Stomach (tissue), 9 donors: ENCODE data around the gene MAG. TPM values are rescaled to one million over a fixed set of nuclear protein-coding genes. Genes with fewer than 3 reads are reported as not detected.

Experiments
- DNase-seq, 2 donors: peaks; one replicate each; pipeline versions ENCODE4 v3.0.0 to v3.0.0-alpha.2; 2013 to 2019
- H3K27ac ChIP-seq, 5 donors: fragments of 200-600 bp in 4 of 5; sonication (generic) in 4 of 5; one replicate each; pipeline ENCODE4 v1.5.1; 2013 to 2019; ENCODE audit warnings: mild to moderate bottlenecking in 1 of 5, moderate library complexity in 1 of 5
- H3K27me3 ChIP-seq, 3 donors: fragments of 200-600 bp; sonication (generic); one replicate each; pipeline ENCODE4 v1.5.1; 2017 to 2019; ENCODE audit warnings: mixed run types in 1 of 3
- H3K36me3 ChIP-seq, 4 donors: fragments of 200-600 bp; sonication (generic); 1 replicate in 3 of 4; 2 replicates in 1 of 4; pipeline ENCODE4 v1.5.1; 2016 to 2019
- H3K4me1 ChIP-seq, 4 donors: fragments of 200-600 bp; sonication (generic); one replicate each; pipeline ENCODE4 v1.5.1; 2016 to 2019
- H3K4me3 ChIP-seq, 4 donors: fragments of 200-600 bp; sonication (generic) in 3 of 4; one replicate each; pipeline ENCODE4 v1.5.1; 2016 to 2019; ENCODE audit warnings: mild to moderate bottlenecking in 1 of 4
- H3K9me3 ChIP-seq, 4 donors: fragments of 200-600 bp; sonication (generic); one replicate each; pipeline ENCODE4 v1.5.1; 2016 to 2019
- EP300 ChIP-seq: sonication (generic); formaldehyde crosslinking; IDR thresholded peaks from one replicate; pipeline ENCODE4 v1.6.1; 2017; ENCODE audit warnings: antibody characterized with exemption
- POLR2A ChIP-seq, 4 donors: fragments of 450-650 bp; IDR thresholded peaks; one replicate each; pipeline ENCODE4 v1.6.1; 2016; ENCODE audit warnings: antibody characterized with exemption in 4 of 4, control low read depth in 2 of 4, mild to moderate bottlenecking in 1 of 4, moderate library complexity in 1 of 4
- POLR2AphosphoS5 ChIP-seq, 3 donors: sonication (generic); formaldehyde crosslinking; IDR thresholded peaks; one replicate each; pipeline ENCODE4 v1.6.1; 2016; ENCODE audit warnings: antibody characterized with exemption in 3 of 3
- whole genome bisulfite sequencing, 5 donors: extraction: QIAGEN DNeasy Blood & Tissue Kit in 3 of 5; methylation state at CpG; one replicate each; pipeline versions ENCODE4 v1.1.5 to v1.1.7; 2013 to 2018; 5-methylcytosine and 5-hydroxymethylcytosine counted together
- intact Hi-C: fragments of 100-400 bp; cut with DNase I; formaldehyde crosslinking; loops from one replicate; pipeline ENCODE4 v1.15.1; 2023; ENCODE audit warnings: low total_unique reads
- polyA plus RNA-seq, 3 donors: library from polyadenylated mRNA; stranded (reverse); fragments of 200-250 nt; gene quantifications; one replicate each; pipeline ENCODE4 v1.2.3, GENCODE V29; 2013
- total RNA-seq, 5 donors: library from RNA; depleted of rRNA; stranded (reverse); fragments of >200 nt; gene quantifications; one replicate each; pipeline versions ENCODE4 v1.1.0 to v1.2.3, GENCODE V29; 2014 to 2016
- TF ChIP-seq, protein P1 (sequence below), 7 experiments: fragments of 450-650 bp in 4 of 7; fragments of 200-600 bp in 3 of 7; sonication (generic) in 3 of 7; IDR thresholded peaks; one replicate each; pipeline ENCODE4 v1.5.1; 2016 to 2019; ENCODE audit warnings: antibody characterized with exemption in 7 of 7, control low read depth in 2 of 7, mild to moderate bottlenecking in 1 of 7
- donor health status: healthy with polysubstance abuse.
- donor health status: Bipolar disorder and iron deficiency.
- donor health status: healthy.

The MAG gene
- total and polyA plus RNA-seq, 8 donors, result 0.05 to 5.5 (median 0.73) TPM; not detected in 5

DNA sequence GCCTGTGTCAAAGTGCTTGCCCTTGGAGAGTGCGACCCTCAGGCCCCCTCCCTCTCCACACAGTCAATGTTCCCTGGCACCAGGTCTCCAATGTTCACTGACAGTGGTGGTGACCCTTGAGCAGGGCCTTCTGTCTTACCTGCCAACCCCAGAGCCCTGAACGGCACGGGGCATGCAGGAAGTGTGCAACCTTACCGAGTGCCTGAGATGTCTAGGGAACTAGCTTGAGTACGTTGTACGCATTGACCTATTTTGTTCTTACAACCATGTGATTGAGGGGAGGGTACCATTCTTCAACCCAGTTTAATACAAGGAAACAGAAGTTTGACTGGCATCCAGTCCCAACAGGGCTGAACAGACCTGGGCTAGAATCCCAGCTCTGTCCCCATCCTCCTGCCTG, 13.2 kb downstream of the MAG start:
- Histone ChIP-seq H3K27ac (no peak overlapping the region), H3K9me3 (no peaks in the 10 kb centered on the region), H3K36me3 (no peaks in the 10 kb centered on the region), H3K4me1 (no peaks in the 10 kb centered on the region), H3K27me3 (peaks cover 0 to 30% (median under 1%) of the 10 kb centered on the region in 3 donors), H3K4me3 (no peak overlapping the region)
- TF ChIP-seq POLR2AphosphoS5 (IDR thresholded peaks at IDR 0.05) (no peak), EP300 (no peak), POLR2A (IDR thresholded peaks at IDR 0.05) (no peak)
- TF ChIP-seq, protein P1, sequence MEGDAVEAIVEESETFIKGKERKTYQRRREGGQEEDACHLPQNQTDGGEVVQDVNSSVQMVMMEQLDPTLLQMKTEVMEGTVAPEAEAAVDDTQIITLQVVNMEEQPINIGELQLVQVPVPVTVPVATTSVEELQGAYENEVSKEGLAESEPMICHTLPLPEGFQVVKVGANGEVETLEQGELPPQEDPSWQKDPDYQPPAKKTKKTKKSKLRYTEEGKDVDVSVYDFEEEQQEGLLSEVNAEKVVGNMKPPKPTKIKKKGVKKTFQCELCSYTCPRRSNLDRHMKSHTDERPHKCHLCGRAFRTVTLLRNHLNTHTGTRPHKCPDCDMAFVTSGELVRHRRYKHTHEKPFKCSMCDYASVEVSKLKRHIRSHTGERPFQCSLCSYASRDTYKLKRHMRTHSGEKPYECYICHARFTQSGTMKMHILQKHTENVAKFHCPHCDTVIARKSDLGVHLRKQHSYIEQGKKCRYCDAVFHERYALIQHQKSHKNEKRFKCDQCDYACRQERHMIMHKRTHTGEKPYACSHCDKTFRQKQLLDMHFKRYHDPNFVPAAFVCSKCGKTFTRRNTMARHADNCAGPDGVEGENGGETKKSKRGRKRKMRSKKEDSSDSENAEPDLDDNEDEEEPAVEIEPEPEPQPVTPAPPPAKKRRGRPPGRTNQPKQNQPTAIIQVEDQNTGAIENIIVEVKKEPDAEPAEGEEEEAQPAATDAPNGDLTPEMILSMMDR (IDR thresholded peaks at IDR 0.05), result no peak
- 74 to 86% (median 84%) methylated on average over 5 to 6 of the region's 6 CpGs for WGBS, 5 donors
- no peak for DNase-seq
- intact Hi-C loops, result no loop called here

DNA sequence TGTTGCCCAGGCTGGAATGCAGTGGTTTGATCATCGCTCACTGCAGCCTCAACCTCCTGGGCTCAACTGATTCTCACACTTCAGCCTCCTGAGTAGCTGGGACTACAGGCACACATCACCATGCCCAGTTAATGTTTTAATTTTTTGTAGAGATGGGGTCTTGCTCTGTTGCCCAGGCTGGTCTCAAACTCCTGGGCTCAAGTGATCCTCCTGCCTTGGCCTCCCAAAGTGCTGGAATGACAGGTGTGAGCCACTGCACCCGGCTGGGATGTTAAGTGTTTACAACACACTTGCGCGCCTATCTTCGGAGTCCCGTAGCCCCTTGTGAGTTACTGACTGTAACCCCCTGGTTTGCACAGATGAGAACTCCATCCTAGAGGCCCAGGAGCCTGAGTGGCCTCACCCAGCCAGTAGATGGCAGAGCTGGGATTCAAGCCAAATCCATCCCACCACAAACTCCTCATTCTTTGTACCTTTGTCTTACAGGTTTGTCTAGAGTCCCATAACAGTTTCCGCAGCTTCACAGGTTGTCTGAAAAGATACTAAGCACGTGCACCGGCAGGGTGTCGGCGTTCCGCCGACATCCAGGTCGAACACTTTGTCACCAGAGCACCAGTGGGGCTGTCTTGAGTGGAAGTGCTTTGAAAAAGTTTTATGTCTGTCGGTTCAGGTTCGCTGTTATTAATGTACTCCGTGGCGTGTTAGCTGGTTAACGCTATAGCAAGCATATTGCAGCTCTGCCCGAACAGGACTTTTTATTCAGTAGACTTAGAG, 14.7 kb downstream of the MAG start:
- Histone ChIP-seq H3K9me3 (no peaks in the 10 kb centered on the region), H3K4me1 (no peaks in the 10 kb centered on the region), H3K27ac (no peak overlapping the region), H3K27me3 (peaks cover 0 to 31% (median 0%) of the 10 kb centered on the region in 3 donors), H3K36me3 (no peaks in the 10 kb centered on the region), H3K4me3 (no peak overlapping the region)
- no peak for DNase-seq
- 77 to 86% (median 83%) methylated on average over 15 to 20 of the region's 20 CpGs for WGBS, 5 donors
- TF ChIP-seq POLR2A (IDR thresholded peaks at IDR 0.05) (no peak), EP300 (no peak), POLR2AphosphoS5 (IDR thresholded peaks at IDR 0.05) (no peak)
- TF ChIP-seq, protein P1 (IDR thresholded peaks at IDR 0.05), result no peak
- intact Hi-C loops, result no loop called here

DNA sequence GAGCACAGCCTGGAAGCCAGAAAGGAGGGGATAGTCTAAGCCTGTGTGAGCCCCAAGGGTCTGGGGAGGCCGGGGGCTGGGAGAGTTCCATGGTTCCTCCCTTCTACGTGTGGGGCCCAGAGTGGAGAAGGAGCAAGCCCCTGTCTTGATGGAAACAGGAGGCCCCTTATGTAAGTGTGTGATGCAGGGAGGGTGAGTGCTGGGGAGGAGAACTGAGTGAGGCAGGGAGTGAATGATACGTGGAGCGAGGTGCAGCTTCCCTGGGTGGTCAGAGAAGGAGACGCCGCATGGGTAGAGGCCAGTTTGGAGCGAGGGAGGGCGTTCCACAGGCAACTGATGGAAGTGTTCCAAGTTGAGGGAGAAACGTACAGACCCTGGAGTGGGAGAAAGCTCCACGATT, 16.0 kb downstream of the MAG start:
- no peak overlapping the region for H3K27ac ChIP-seq
- no peak overlapping the region for H3K4me3 ChIP-seq
- no peaks in the 10 kb centered on the region for H3K4me1 ChIP-seq
- no peaks in the 10 kb centered on the region for H3K9me3 ChIP-seq
- 65 to 83% (median 79%) methylated on average over 10 of the region's 10 CpGs for WGBS, 5 donors
- peaks cover 0 to 24% (median 0%) of the 10 kb centered on the region in 3 donors for H3K27me3 ChIP-seq
- no peaks in the 10 kb centered on the region for H3K36me3 ChIP-seq
- intact Hi-C loops, result no loop called here
- TF ChIP-seq, protein P1 (IDR thresholded peaks at IDR 0.05), result no peak
- no peak for TF ChIP-seq POLR2A (IDR thresholded peaks at IDR 0.05)
- no peak for TF ChIP-seq POLR2AphosphoS5 (IDR thresholded peaks at IDR 0.05)
- TF ChIP-seq EP300, result no peak
- DNase-seq, result no peak

DNA sequence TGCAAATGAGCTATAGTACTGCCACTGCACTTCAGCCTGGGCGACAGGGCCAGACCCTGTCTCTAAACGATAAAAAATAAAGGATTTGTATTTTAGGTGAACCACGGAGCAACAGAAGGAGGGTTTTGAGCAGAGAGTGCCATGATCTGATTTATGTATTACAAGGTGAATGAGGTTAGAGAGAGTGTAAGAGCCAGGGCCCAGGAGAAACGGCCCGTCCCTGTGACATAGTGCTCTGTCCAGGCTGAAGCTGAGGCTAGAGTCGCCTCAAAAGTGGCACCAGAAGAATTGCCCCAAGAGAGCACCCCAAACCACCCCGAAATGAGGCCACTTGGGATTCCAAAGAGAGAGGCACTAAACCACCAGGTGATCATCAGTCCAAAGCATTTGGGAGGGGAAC, 16.9 kb downstream of the MAG start:
- intact Hi-C loops, result no loop called here
- H3K27me3 ChIP-seq, result peaks cover 0 to 23% (median 0%) of the 10 kb centered on the region in 3 donors
- H3K36me3 ChIP-seq, result no peaks in the 10 kb centered on the region
- no peaks in the 10 kb centered on the region for H3K9me3 ChIP-seq
- no peak overlapping the region for H3K4me3 ChIP-seq
- no peak overlapping the region for H3K27ac ChIP-seq
- TF ChIP-seq POLR2A (IDR thresholded peaks at IDR 0.05) (no peak), POLR2AphosphoS5 (IDR thresholded peaks at IDR 0.05) (no peak), EP300 (no peak)
- TF ChIP-seq, protein P1 (IDR thresholded peaks at IDR 0.05), result no peak
- DNase-seq, result no peak
- no peaks in the 10 kb centered on the region for H3K4me1 ChIP-seq
- WGBS, 5 donors, result 63 to 82% (median 76%) methylated on average over 7 of the region's 7 CpGs
